SU-DHL-6 (cell line): Measurements from ENCODE around the gene CCND1.

Experiments used
- H2AFZ ChIP-seq: fragments of 200-600 bp; sonication (generic); 2 replicates; pipeline ENCODE4 v1.6.1; 2014; ENCODE audit warnings: low read depth, mild to moderate bottlenecking, moderate library complexity, mixed read lengths, antibody characterized with exemption, low read length; ENCODE audit not compliant: severe bottlenecking
- H3F3A ChIP-seq: fragments of 200-600 bp; shearing (Covaris generic); 2 replicates; pipeline ENCODE4 v1.6.0; 2016; ENCODE audit warnings: antibody characterized with exemption, mild to moderate bottlenecking; ENCODE audit not compliant: insufficient read depth
- H3K27ac ChIP-seq: fragments of 200-600 bp; sonication (generic); 2 replicates; pipeline ENCODE4 v1.5.1; 2016; ENCODE audit warnings: low read depth, mild to moderate bottlenecking, low read length, moderate library complexity, mixed read lengths
- H3K27me3 ChIP-seq: fragments of 200-600 bp; sonication (generic), shearing (Covaris generic); 2 replicates; pipeline ENCODE4 v1.6.0; 2014; ENCODE audit warnings: mild to moderate bottlenecking, low read length
- H3K36me3 ChIP-seq: fragments of 200-600 bp; sonication (generic); 2 replicates; pipeline ENCODE4 v1.6.1; 2014; ENCODE audit warnings: mild to moderate bottlenecking, low read length, mixed read lengths
- H3K4me2 ChIP-seq: fragments of 300-600, 200-600 bp; shearing (Covaris generic), sonication (generic); 2 replicates; pipeline ENCODE4 v1.6.0; 2014; ENCODE audit warnings: low read length, low read depth, mild to moderate bottlenecking; ENCODE audit not compliant: poor library complexity, severe bottlenecking
- H3K4me3 ChIP-seq: fragments of 200-600 bp; sonication (generic); 2 replicates; pipeline ENCODE4 v1.5.1; 2014; ENCODE audit warnings: antibody characterized with exemption, low read length, mild to moderate bottlenecking, mixed read lengths; ENCODE audit not compliant: insufficient read depth, poor library complexity, severe bottlenecking
- H3K79me2 ChIP-seq: fragments of 200-600 bp; sonication (generic); 2 replicates; pipeline ENCODE4 v1.6.1; 2014; ENCODE audit warnings: mild to moderate bottlenecking, low read length, moderate library complexity; ENCODE audit not compliant: insufficient read depth
- H3K9ac ChIP-seq: fragments of 200-600 bp; sonication (generic); 2 replicates; pipeline ENCODE4 v1.7.0; 2014; ENCODE audit warnings: mild to moderate bottlenecking, low read length
- H3K9me2 ChIP-seq: fragments of 200-600 bp; sonication (generic); replicated peaks from 2 replicates; pipeline ENCODE4 v1.6.1; 2014; ENCODE audit warnings: low read length; ENCODE audit not compliant: insufficient read depth
- H3K9me3 ChIP-seq: fragments of 200-600 bp; sonication (generic); 2 replicates; pipeline ENCODE4 v1.6.1; 2014; ENCODE audit warnings: low read length, mixed read lengths; ENCODE audit not compliant: insufficient read depth
- H4K20me1 ChIP-seq: fragments of 200-600 bp; sonication (generic); 2 replicates; pipeline ENCODE4 v1.6.1; 2014; ENCODE audit warnings: low read depth, mild to moderate bottlenecking, antibody characterized with exemption, low read length, moderate library complexity, mixed read lengths
- CTCF ChIP-seq: fragments of 200-600 bp; sonication (generic); IDR thresholded peaks from one replicate; pipeline ENCODE4 v1.5.1; 2017; ENCODE audit warnings: antibody characterized with exemption, mild to moderate bottlenecking, low read length, moderate library complexity; ENCODE audit not compliant: insufficient read depth, poor library complexity, severe bottlenecking
- EZH2phosphoT487 ChIP-seq: fragments of 200-600 bp; sonication (generic), shearing (Covaris generic); conservative IDR thresholded peaks from 2 replicates; pipeline ENCODE4 v1.6.1; 2018; ENCODE audit warnings: mild to moderate bottlenecking, antibody characterized with exemption, low read length, moderate library complexity, mixed read lengths

CCND1 gene

GRCh38 chr11:69599502-69599901 is 41.5 kb upstream of the CCND1 start:
- H2AFZ ChIP-seq = no peak overlapping the region
- no peaks in the 10 kb centered on the region for H3K79me2 ChIP-seq
- no peaks in the 10 kb centered on the region for H3K9me2 ChIP-seq
- no peaks in the 10 kb centered on the region for H3K36me3 ChIP-seq
- 0 out of 2 replicates have a peak, but pooled peaks cover 2% of the 10 kb centered on the region for H3K27me3 ChIP-seq
- H3K9me3 ChIP-seq = no peaks in the 10 kb centered on the region
- no peaks in the 10 kb centered on the region for H4K20me1 ChIP-seq
- H3K9ac ChIP-seq = no peak overlapping the region
- no peaks in the 10 kb centered on the region for H3F3A ChIP-seq
- H3K4me3 ChIP-seq = no peak overlapping the region
- TF ChIP-seq CTCF (no peak), EZH2phosphoT487 (no peak)
- no peak overlapping the region for H3K27ac ChIP-seq
- H3K4me2 ChIP-seq = no peak overlapping the region

- no peaks in the 10 kb centered on the region for H3K36me3 ChIP-seq
- H3K79me2 ChIP-seq = no peaks in the 10 kb centered on the region
- no peaks in the 10 kb centered on the region for H3F3A ChIP-seq
- no peaks in the 10 kb centered on the region for H3K9me3 ChIP-seq
- no peak for TF ChIP-seq CTCF
- no peak for TF ChIP-seq EZH2phosphoT487
- H3K9me2 ChIP-seq = no peaks in the 10 kb centered on the region
- H3K4me2 ChIP-seq = no peak overlapping the region
- H2AFZ ChIP-seq = no peak overlapping the region
- H3K9ac ChIP-seq = no peak overlapping the region
- H3K27ac ChIP-seq = no peak overlapping the region
- H4K20me1 ChIP-seq = no peaks in the 10 kb centered on the region
- H3K27me3 ChIP-seq = 0 out of 2 replicates have a peak, but pooled peaks cover 2% of the 10 kb centered on the region
- no peak overlapping the region for H3K4me3 ChIP-seq
Observed at GRCh38 chr11:69600001-69600400, 41.0 kb upstream of the CCND1 start.

GRCh38 chr11:69601011-69601975 is 39.7 kb upstream of the CCND1 start:
- Histone ChIP-seq H3K4me3 (no peak overlapping the region), H3K36me3 (no peaks in the 10 kb centered on the region), H2AFZ (no peak overlapping the region), H3K79me2 (no peaks in the 10 kb centered on the region), H3K27ac (no peak overlapping the region), H4K20me1 (no peaks in the 10 kb centered on the region), H3K27me3 (0 out of 2 replicates have a peak, but pooled peaks cover 2% of the 10 kb centered on the region), H3K9me3 (no peaks in the 10 kb centered on the region), H3K9ac (no peak overlapping the region), H3K9me2 (no peaks in the 10 kb centered on the region), H3K4me2 (no peak overlapping the region), H3F3A (no peaks in the 10 kb centered on the region)
- TF ChIP-seq EZH2phosphoT487 = no peak
- no peak for TF ChIP-seq CTCF
